Gastrocnemius medialis (tissue), 4 donors: ENCODE measurements around the gene CETN3.

Experiments
- CTCF ChIP-seq, 5 experiments: fragments of 450-650 bp in 3 of 5; fragments of 200-600 bp in 2 of 5; sonication (generic) in 2 of 5; IDR thresholded peaks in 4 of 5; conservative IDR thresholded peaks in 1 of 5; 1 replicate in 4 of 5; 2 replicates in 1 of 5; pipeline ENCODE4 v1.5.1; 2016 to 2019; ENCODE audit warnings: antibody characterized with exemption in 5 of 5, mild to moderate bottlenecking in 3 of 5, moderate library complexity in 3 of 5
- POLR2A ChIP-seq, 2 donors: fragments of 450-650 bp; IDR thresholded peaks; one replicate each; pipeline ENCODE4 v1.6.1; 2017; ENCODE audit warnings: antibody characterized with exemption in 2 of 2, mild to moderate bottlenecking in 2 of 2, moderate library complexity in 2 of 2

GRCh38 chr5:90421136-90421535, 11.6 kb upstream of the CETN3 start:
- TF ChIP-seq CTCF (IDR thresholded peaks at IDR 0.05 in 4 of 5, conservative IDR thresholded peaks at IDR 0.05 in 1 of 5) (no peak), POLR2A (IDR thresholded peaks at IDR 0.05) (no peak)
